Fibroblast of pulmonary artery (primary cell): ENCODE data around the gene SMAD4.

Experiments used
- DNase-seq: peaks from one replicate; pipeline ENCODE4 v3.0.0-alpha.2; 2010; ENCODE audit warnings: low read depth
- H3K4me3 ChIP-seq: replicated peaks from 2 replicates; pipeline ENCODE4 v1.5.1; 2011; ENCODE audit warnings: low read depth, mild to moderate bottlenecking, control low read depth, low read length, moderate library complexity
- CTCF ChIP-seq: IDR thresholded peaks from 2 replicates; pipeline ENCODE4 v1.5.1; 2011; ENCODE audit warnings: mild to moderate bottlenecking, control low read depth, low read length, inconsistent platforms; ENCODE audit errors: missing control alignments

Gene SMAD4

GRCh38 chr18:51037230-51037629 lies 7.2 kb downstream of the SMAD4 start:
- no peak for DNase-seq
- H3K4me3 ChIP-seq: no peak overlapping the region
- TF ChIP-seq CTCF: no peak

GRCh38 chr18:51038110-51038509 lies 8.1 kb downstream of the SMAD4 start:
- no peak for TF ChIP-seq CTCF
- H3K4me3 ChIP-seq: no peak overlapping the region
- DNase-seq: no peak

- TF ChIP-seq CTCF: no peak
- peak; percentile 33 for DNase-seq
- H3K4me3 ChIP-seq: no peak overlapping the region
Observed at GRCh38 chr18:51039138-51040112, 9.4 kb downstream of the SMAD4 start.

- no peak overlapping the region for H3K4me3 ChIP-seq
- no peak for DNase-seq
- no peak for TF ChIP-seq CTCF
Observed at GRCh38 chr18:51041677-51042352, 11.8 kb downstream of the SMAD4 start.

- peak overlapping the region; percentile 29 for H3K4me3 ChIP-seq
- no peak for DNase-seq
- no peak for TF ChIP-seq CTCF
Observed at GRCh38 chr18:51044928-51045585, 15.0 kb downstream of the SMAD4 start.

- no peak for TF ChIP-seq CTCF
- DNase-seq: no peak
- no peak overlapping the region for H3K4me3 ChIP-seq
Observed at GRCh38 chr18:51048190-51048589, 18.2 kb downstream of the SMAD4 start.
